H9 (cell line): Measurements from ENCODE around the gene CSF2. TPM values are rescaled to one million over a fixed set of nuclear protein-coding genes. Genes with fewer than 3 reads are reported as not detected.

ENCODE experiments used
- DNase-seq: peaks from one replicate; pipeline ENCODE4 v3.0.0-alpha.2; 2017
- H2AFZ ChIP-seq: one replicate; pipeline ENCODE4 v1.6.1; 2013; ENCODE audit warnings: mild to moderate bottlenecking, low read length, control low read depth, moderate library complexity
- H2AK5ac ChIP-seq: 2 replicates; pipeline ENCODE4 v1.6.1; 2013; ENCODE audit warnings: low read length, control low read depth, mixed read lengths; ENCODE audit not compliant: insufficient read length
- H2BK120ac ChIP-seq: one replicate; pipeline ENCODE4 v1.6.1; 2013; ENCODE audit warnings: low read depth, mild to moderate bottlenecking, low read length, control low read depth, inconsistent platforms; ENCODE audit not compliant: poor library complexity, severe bottlenecking
- H2BK12ac ChIP-seq: 2 replicates; pipeline ENCODE4 v1.6.1; 2013; ENCODE audit warnings: low read length, control low read depth, mixed read lengths, low read depth; ENCODE audit not compliant: insufficient read length
- H2BK15ac ChIP-seq: 2 replicates; pipeline ENCODE4 v1.6.1; 2013; ENCODE audit warnings: low read depth, low read length, control low read depth
- H2BK20ac ChIP-seq: one replicate; pipeline ENCODE4 v1.6.1; 2013; ENCODE audit warnings: low read depth, mild to moderate bottlenecking, low read length, control low read depth, inconsistent platforms; ENCODE audit not compliant: poor library complexity, severe bottlenecking
- H2BK5ac ChIP-seq: 2 replicates; pipeline ENCODE4 v1.6.1; 2013; ENCODE audit warnings: low read length, control low read depth, mixed read lengths; ENCODE audit not compliant: insufficient read length
- H3K14ac ChIP-seq: 2 replicates; pipeline ENCODE4 v1.6.1; 2013; ENCODE audit warnings: low read length, control low read depth; ENCODE audit not compliant: insufficient read depth
- H3K18ac ChIP-seq: 2 replicates; pipeline ENCODE4 v1.6.1; 2013; ENCODE audit warnings: low read depth, mild to moderate bottlenecking, mixed read lengths, low read length, control low read depth; ENCODE audit not compliant: insufficient read length
- H3K23ac ChIP-seq: 2 replicates; pipeline ENCODE4 v1.6.1; 2013; ENCODE audit warnings: low read length, control low read depth, mixed read lengths, low read depth; ENCODE audit not compliant: insufficient read length
- H3K23me2 ChIP-seq: 2 replicates; pipeline ENCODE4 v1.6.1; 2013; ENCODE audit warnings: low read depth, mild to moderate bottlenecking, mixed read lengths, low read length, control low read depth; ENCODE audit not compliant: insufficient read length, poor library complexity, severe bottlenecking
- H3K27ac ChIP-seq: 2 replicates; pipeline ENCODE4 v1.5.1; 2013; ENCODE audit warnings: low read length, control low read depth, mixed read lengths, low read depth; ENCODE audit not compliant: insufficient read length
- H3K27me3 ChIP-seq: 2 replicates; pipeline ENCODE4 v1.6.1; 2013; ENCODE audit warnings: low read length, control low read depth, inconsistent platforms; ENCODE audit not compliant: insufficient read depth
- H3K4ac ChIP-seq: 2 replicates; pipeline ENCODE4 v1.6.1; 2013; ENCODE audit warnings: low read depth, mild to moderate bottlenecking, control low read depth, inconsistent platforms, low read length, moderate library complexity
- H3K4me1 ChIP-seq: 2 replicates; pipeline ENCODE4 v1.6.1; 2013; ENCODE audit warnings: low read length, control low read depth, inconsistent platforms; ENCODE audit not compliant: insufficient read depth
- H3K4me2 ChIP-seq: 2 replicates; pipeline ENCODE4 v1.6.1; 2013; ENCODE audit warnings: low read length, control low read depth, mixed read lengths; ENCODE audit not compliant: insufficient read length, insufficient read depth
- H3K56ac ChIP-seq: 2 replicates; pipeline ENCODE4 v1.6.1; 2013; ENCODE audit warnings: low read depth, mild to moderate bottlenecking, mixed read lengths, low read length, control low read depth; ENCODE audit not compliant: insufficient read length
- H3K79me1 ChIP-seq: 2 replicates; pipeline ENCODE4 v1.6.1; 2013; ENCODE audit warnings: low read depth, mild to moderate bottlenecking, moderate library complexity, low read length, control low read depth, inconsistent platforms; ENCODE audit not compliant: insufficient read depth, poor library complexity, severe bottlenecking
- H3K79me2 ChIP-seq: 2 replicates; pipeline ENCODE4 v1.6.1; 2013; ENCODE audit warnings: low read length, control low read depth, inconsistent platforms; ENCODE audit not compliant: insufficient read depth
- H3K9ac ChIP-seq: 2 replicates; pipeline ENCODE4 v1.6.1; 2013; ENCODE audit warnings: low read length, control low read depth, mixed read lengths; ENCODE audit not compliant: insufficient read length; ENCODE audit errors: extremely low read depth
- H3K9me3 ChIP-seq: one replicate; pipeline ENCODE4 v1.6.1; 2013; ENCODE audit warnings: low read depth, low read length, inconsistent platforms; ENCODE audit not compliant: control insufficient read depth
- H3T11ph ChIP-seq: one replicate; pipeline ENCODE4 v1.6.1; 2013; ENCODE audit warnings: mild to moderate bottlenecking, low read length, control low read depth, inconsistent platforms
- H4K20me1 ChIP-seq: one replicate; pipeline ENCODE4 v1.6.1; 2013; ENCODE audit not compliant: control insufficient read depth, insufficient read length, insufficient read depth
- H4K5ac ChIP-seq: 2 replicates; pipeline ENCODE4 v1.6.1; 2013; ENCODE audit warnings: low read depth, mild to moderate bottlenecking, mixed read lengths, low read length, control low read depth; ENCODE audit not compliant: insufficient read length
- H4K8ac ChIP-seq: replicated peaks from 2 replicates; pipeline ENCODE4 v1.6.1; 2013; ENCODE audit warnings: low read length, control low read depth, mixed read lengths, low read depth; ENCODE audit not compliant: insufficient read length
- H4K91ac ChIP-seq: 2 replicates; pipeline ENCODE4 v1.6.1; 2013; ENCODE audit warnings: low read depth, mild to moderate bottlenecking, moderate library complexity, mixed read lengths, low read length, control low read depth; ENCODE audit not compliant: insufficient read length
- H3K27ac Mint-ChIP-seq, 3 experiments: 2 replicates in 2 of 3; 3 replicates in 1 of 3; pipeline ENCODE4 v1.8.0; 2020 to 2021; ENCODE audit warnings: mixed read lengths in 3 of 3, mild to moderate bottlenecking in 1 of 3, moderate library complexity in 1 of 3
- H3K27me3 Mint-ChIP-seq: 2 replicates; pipeline ENCODE4 v1.8.0; 2021; ENCODE audit warnings: low read depth, mild to moderate bottlenecking, moderate library complexity, mixed read lengths
- H3K36me3 Mint-ChIP-seq, 3 experiments: 2 replicates in 2 of 3; 3 replicates in 1 of 3; pipeline ENCODE4 v1.8.0; 2020 to 2021; ENCODE audit warnings: low read depth in 3 of 3, mixed read lengths in 3 of 3; ENCODE audit not compliant: insufficient read depth in 1 of 3
- H3K4me1 Mint-ChIP-seq, 2 experiments: 2 replicates each; pipeline ENCODE4 v1.8.0; 2020; ENCODE audit warnings: mixed read lengths in 2 of 2
- H3K4me3 Mint-ChIP-seq, 2 experiments: 2 replicates in 1 of 2; 3 replicates in 1 of 2; pipeline ENCODE4 v1.8.0; 2020 to 2021; ENCODE audit warnings: mild to moderate bottlenecking in 2 of 2, mixed read lengths in 2 of 2, moderate library complexity in 1 of 2
- H3K9me3 Mint-ChIP-seq, 2 experiments: 2 replicates in 1 of 2; 3 replicates in 1 of 2; pipeline ENCODE4 v1.8.0; 2020; ENCODE audit warnings: mild to moderate bottlenecking in 2 of 2, mixed read lengths in 2 of 2, moderate library complexity in 1 of 2
- WGBS: extraction: QIAGEN DNeasy Blood & Tissue Kit; methylation state at CpG from one replicate; pipeline ENCODE4 v1.1.7; 2013; ENCODE audit warnings: missing lambda C conversion rate, low lambda C conversion rate, mixed read lengths; ENCODE audit not compliant: insufficient read length; ENCODE audit errors: extremely low coverage; 5-methylcytosine and 5-hydroxymethylcytosine counted together
- total RNA-seq: library from RNA; stranded (reverse); gene quantifications from 2 replicates; pipeline ENCODE4 v1.2.1, GENCODE V29; 2021
- TF ChIP-seq, protein P1 (sequence below): fragments of 200-600 bp; sonication (generic); conservative IDR thresholded peaks from 3 replicates; pipeline ENCODE4 v1.8.0; 2021; ENCODE audit warnings: antibody characterized with exemption, mild to moderate bottlenecking

The CSF2 gene
- total RNA-seq, 1 experiment from 2014 or later: not detected

DNA sequence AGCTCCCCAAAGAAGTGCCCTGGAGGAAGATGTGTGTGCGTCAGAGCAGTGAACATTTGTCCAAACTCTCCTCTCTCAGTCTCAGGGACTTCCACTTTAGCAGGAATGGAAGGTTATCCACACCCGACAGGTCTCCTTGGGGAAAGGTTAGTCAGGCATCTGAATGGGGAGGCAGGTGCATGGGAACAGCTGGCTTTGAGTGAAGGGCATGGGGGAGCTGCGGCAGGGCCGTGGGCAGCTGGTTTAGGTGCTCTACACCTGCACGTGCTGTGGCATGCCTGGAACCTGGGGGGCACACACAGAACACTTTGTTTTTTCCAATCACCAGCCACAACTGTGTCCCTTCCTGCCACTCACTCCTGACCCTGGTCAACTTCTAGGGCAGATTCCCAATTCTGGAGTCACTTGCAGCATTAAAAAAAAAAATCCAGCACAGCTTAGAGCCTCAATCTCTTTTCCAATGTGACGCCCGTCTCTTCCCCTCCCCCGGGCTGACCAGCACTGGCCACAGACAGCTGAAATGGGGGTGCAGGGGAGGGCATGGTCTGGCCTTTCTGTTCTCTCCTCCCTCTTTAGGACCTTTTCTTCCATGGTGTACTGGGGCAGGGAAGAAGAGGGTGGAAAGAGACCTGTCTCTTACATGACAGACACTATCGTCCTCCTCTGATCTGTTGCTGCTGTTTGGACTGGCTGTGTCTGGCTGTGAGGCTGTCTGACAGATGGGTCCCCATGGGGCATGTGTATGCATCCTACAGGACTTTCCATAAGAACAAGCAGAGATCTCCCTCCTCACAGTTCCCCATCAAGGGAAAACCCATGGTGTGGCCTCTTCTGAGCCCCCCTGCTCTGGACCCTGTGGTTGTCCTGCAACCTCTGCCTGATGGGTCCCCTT lies 22.7 kb upstream of the CSF2 start:
- peak overlapping the region in 1 of 3 experiments; percentile 39; a peak in 2 of 7 replicates for H3K27ac Mint-ChIP-seq
- no peak overlapping the region for H2BK15ac ChIP-seq
- no peak overlapping the region for H2AK5ac ChIP-seq
- no peak overlapping the region for H3K56ac ChIP-seq
- H3K9me3 ChIP-seq: no peaks in the 10 kb centered on the region
- H3K27me3 ChIP-seq: no peaks in the 10 kb centered on the region
- peaks cover 10 to 14% of the 10 kb centered on the region in 2 experiments for H3K4me1 Mint-ChIP-seq
- no peaks in the 10 kb centered on the region for H3K36me3 Mint-ChIP-seq
- H3K4me2 ChIP-seq: no peak overlapping the region
- H2BK5ac ChIP-seq: no peak overlapping the region
- H3K9ac ChIP-seq: no peak overlapping the region
- no peak overlapping the region for H3K23ac ChIP-seq
- no peak overlapping the region for H2BK120ac ChIP-seq
- no peaks in the 10 kb centered on the region for H3K9me3 Mint-ChIP-seq
- H3T11ph ChIP-seq: no peak overlapping the region
- no peak overlapping the region for H2BK20ac ChIP-seq
- no peaks in the 10 kb centered on the region; the same call in 1 of the 2 replicates for H3K4me1 ChIP-seq
- no peaks in the 10 kb centered on the region for H4K20me1 ChIP-seq
- H3K23me2 ChIP-seq: no peaks in the 10 kb centered on the region
- H4K8ac ChIP-seq: no peak overlapping the region
- no peak overlapping the region for H3K4me3 Mint-ChIP-seq
- no peaks in the 10 kb centered on the region for H3K79me2 ChIP-seq
- no peak overlapping the region for H4K91ac ChIP-seq
- H3K14ac ChIP-seq: no peak overlapping the region
- peaks cover 3% of the 10 kb centered on the region for H3K27me3 Mint-ChIP-seq
- no peak overlapping the region for H2BK12ac ChIP-seq
- H3K27ac ChIP-seq: no peak overlapping the region
- H3K79me1 ChIP-seq: no peaks in the 10 kb centered on the region
- no peak overlapping the region for H4K5ac ChIP-seq
- H3K4ac ChIP-seq: no peak overlapping the region
- TF ChIP-seq, protein P1, sequence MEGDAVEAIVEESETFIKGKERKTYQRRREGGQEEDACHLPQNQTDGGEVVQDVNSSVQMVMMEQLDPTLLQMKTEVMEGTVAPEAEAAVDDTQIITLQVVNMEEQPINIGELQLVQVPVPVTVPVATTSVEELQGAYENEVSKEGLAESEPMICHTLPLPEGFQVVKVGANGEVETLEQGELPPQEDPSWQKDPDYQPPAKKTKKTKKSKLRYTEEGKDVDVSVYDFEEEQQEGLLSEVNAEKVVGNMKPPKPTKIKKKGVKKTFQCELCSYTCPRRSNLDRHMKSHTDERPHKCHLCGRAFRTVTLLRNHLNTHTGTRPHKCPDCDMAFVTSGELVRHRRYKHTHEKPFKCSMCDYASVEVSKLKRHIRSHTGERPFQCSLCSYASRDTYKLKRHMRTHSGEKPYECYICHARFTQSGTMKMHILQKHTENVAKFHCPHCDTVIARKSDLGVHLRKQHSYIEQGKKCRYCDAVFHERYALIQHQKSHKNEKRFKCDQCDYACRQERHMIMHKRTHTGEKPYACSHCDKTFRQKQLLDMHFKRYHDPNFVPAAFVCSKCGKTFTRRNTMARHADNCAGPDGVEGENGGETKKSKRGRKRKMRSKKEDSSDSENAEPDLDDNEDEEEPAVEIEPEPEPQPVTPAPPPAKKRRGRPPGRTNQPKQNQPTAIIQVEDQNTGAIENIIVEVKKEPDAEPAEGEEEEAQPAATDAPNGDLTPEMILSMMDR: no peak
- DNase-seq: peak; percentile 15
- no peak overlapping the region for H3K18ac ChIP-seq
- no CpG with 5 or more reads among the region's 9 CpGs for WGBS
- no peak overlapping the region for H2AFZ ChIP-seq
